Measurements from ENCODE around the gene MAP2.

MAP2 gene

GRCh38 chr2:209459359-209459758, 35.5 kb downstream of the MAP2 start:
- Histone ChIP-seq H3K9me3 (ENCODE audit: severe bottlenecking) (no peaks in the 10 kb centered on the region), H3K27me3 (ENCODE audit: insufficient read depth, low read depth, severe bottlenecking) (no peaks in the 10 kb centered on the region), H3K27ac (no peak overlapping the region), H3K4me3 (ENCODE audit: low read depth, low read length) (no peak overlapping the region), H3K36me3 (no peaks in the 10 kb centered on the region)
- no peak for DNase-seq
- TF ChIP-seq, protein P1, sequence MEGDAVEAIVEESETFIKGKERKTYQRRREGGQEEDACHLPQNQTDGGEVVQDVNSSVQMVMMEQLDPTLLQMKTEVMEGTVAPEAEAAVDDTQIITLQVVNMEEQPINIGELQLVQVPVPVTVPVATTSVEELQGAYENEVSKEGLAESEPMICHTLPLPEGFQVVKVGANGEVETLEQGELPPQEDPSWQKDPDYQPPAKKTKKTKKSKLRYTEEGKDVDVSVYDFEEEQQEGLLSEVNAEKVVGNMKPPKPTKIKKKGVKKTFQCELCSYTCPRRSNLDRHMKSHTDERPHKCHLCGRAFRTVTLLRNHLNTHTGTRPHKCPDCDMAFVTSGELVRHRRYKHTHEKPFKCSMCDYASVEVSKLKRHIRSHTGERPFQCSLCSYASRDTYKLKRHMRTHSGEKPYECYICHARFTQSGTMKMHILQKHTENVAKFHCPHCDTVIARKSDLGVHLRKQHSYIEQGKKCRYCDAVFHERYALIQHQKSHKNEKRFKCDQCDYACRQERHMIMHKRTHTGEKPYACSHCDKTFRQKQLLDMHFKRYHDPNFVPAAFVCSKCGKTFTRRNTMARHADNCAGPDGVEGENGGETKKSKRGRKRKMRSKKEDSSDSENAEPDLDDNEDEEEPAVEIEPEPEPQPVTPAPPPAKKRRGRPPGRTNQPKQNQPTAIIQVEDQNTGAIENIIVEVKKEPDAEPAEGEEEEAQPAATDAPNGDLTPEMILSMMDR (IDR thresholded peaks at IDR 0.05; ENCODE audit: low read depth, low read length) = no peak

DNA sequence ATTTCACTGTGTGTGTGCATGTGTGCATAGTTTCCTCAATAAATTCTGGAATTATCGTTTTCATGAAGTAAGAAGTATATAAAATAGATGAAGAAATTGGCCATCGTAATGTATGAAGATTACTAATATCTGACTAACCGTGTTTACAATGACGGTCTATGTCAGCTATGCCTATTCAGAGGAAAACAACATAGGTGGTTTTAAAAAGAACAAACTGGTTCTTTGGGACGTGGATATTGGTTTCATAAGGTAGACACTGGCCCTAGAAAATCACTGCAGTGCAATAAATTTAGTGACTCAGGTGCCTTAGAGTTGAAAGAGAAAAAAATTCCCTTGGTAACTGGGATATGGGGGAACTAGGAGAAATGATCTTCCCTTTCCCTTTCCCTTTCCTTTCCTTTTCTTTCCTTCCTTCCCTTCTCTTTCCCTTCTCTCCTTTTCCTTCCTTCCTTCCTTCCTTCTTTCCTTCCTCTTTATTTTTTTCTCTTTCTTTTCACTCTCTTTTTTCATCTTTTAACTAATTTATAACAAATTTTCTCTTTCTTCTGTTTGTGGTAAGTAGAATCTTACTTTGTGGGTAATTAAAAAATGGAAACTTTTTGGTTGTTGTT, 36.4 kb downstream of the MAP2 start:
- TF ChIP-seq, protein P1 (IDR thresholded peaks at IDR 0.05; ENCODE audit: low read depth, low read length) = no peak
- Histone ChIP-seq H3K4me3 (ENCODE audit: low read depth, low read length) (no peak overlapping the region), H3K36me3 (no peaks in the 10 kb centered on the region), H3K27me3 (ENCODE audit: insufficient read depth, low read depth, severe bottlenecking) (no peaks in the 10 kb centered on the region), H3K9me3 (ENCODE audit: severe bottlenecking) (no peaks in the 10 kb centered on the region), H3K27ac (no peak overlapping the region)
- no peak for DNase-seq

- Histone ChIP-seq H3K27ac (no peak overlapping the region), H3K27me3 (ENCODE audit: insufficient read depth, low read depth, severe bottlenecking) (no peaks in the 10 kb centered on the region), H3K9me3 (ENCODE audit: severe bottlenecking) (no peaks in the 10 kb centered on the region), H3K4me3 (ENCODE audit: low read depth, low read length) (no peak overlapping the region), H3K36me3 (no peaks in the 10 kb centered on the region)
- no peak for DNase-seq
- TF ChIP-seq, protein P1 (IDR thresholded peaks at IDR 0.05; ENCODE audit: low read depth, low read length) = 0 out of 2 replicates have a peak, but pooled peaks have one; percentile 12
These were observed 39.4 kb downstream of the MAP2 start for GRCh38 chr2:209463226-209463625.

GRCh38 chr2:209463835-209464234, 40.0 kb downstream of the MAP2 start:
- Histone ChIP-seq H3K27ac (no peak overlapping the region), H3K9me3 (ENCODE audit: severe bottlenecking) (no peaks in the 10 kb centered on the region), H3K4me3 (ENCODE audit: low read depth, low read length) (no peak overlapping the region), H3K27me3 (ENCODE audit: insufficient read depth, low read depth, severe bottlenecking) (no peaks in the 10 kb centered on the region), H3K36me3 (no peaks in the 10 kb centered on the region)
- TF ChIP-seq, protein P1 (IDR thresholded peaks at IDR 0.05; ENCODE audit: low read depth, low read length) = no peak
- DNase-seq = no peak

DNA sequence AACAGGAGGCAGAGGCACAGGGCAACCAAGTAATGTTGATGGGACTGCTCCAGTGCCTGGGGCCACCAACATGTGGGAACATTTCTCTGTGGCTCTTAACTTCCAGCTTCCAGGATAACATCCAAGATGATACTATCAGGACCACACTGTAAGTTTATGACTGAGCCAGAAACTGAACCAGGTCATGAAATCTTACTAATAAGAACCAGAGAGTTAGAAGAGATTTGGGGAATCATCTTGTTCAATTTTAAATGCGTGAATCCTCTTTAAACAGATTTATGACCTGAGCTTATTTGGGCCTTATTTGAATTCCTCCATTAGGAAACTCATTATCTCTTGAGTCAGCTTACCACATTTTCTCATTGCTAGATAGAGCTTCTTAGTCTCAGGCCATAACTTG, 45.0 kb downstream of the MAP2 start:
- Histone ChIP-seq H3K27me3 (ENCODE audit: insufficient read depth, low read depth, severe bottlenecking) (no peaks in the 10 kb centered on the region), H3K36me3 (no peaks in the 10 kb centered on the region), H3K9me3 (ENCODE audit: severe bottlenecking) (no peaks in the 10 kb centered on the region), H3K27ac (no peak overlapping the region), H3K4me3 (ENCODE audit: low read depth, low read length) (no peak overlapping the region)
- TF ChIP-seq, protein P1 (IDR thresholded peaks at IDR 0.05; ENCODE audit: low read depth, low read length) = no peak
- DNase-seq = no peak

- Histone ChIP-seq H3K36me3 (no peaks in the 10 kb centered on the region), H3K9me3 (ENCODE audit: severe bottlenecking) (no peaks in the 10 kb centered on the region), H3K27ac (no peak overlapping the region), H3K4me3 (ENCODE audit: low read depth, low read length) (no peak overlapping the region), H3K27me3 (ENCODE audit: insufficient read depth, low read depth, severe bottlenecking) (no peaks in the 10 kb centered on the region)
- DNase-seq = no peak
- TF ChIP-seq, protein P1 (IDR thresholded peaks at IDR 0.05; ENCODE audit: low read depth, low read length) = no peak
These were observed 45.6 kb downstream of the MAP2 start for GRCh38 chr2:209469481-209469880.
